K562 (cell line): ENCODE data around the gene SV2A. TPM values are rescaled to one million over a fixed set of nuclear protein-coding genes. Genes with fewer than 3 reads are reported as not detected.

ENCODE experiments used
- EP300 ChIP-seq: IDR thresholded peaks from 2 replicates; pipeline ENCODE4 v1.6.1; 2012; ENCODE audit warnings: low read length, improper control_type of control experiment
- GABPB2 ChIP-seq: fragments of 250-450 bp; sonication (Bioruptor Pico); conservative IDR thresholded peaks from 2 replicates; pipeline ENCODE4 v1.5.1; 2021; ENCODE audit warnings: mild to moderate bottlenecking
- GTF3C2 ChIP-seq: IDR thresholded peaks from 3 replicates; pipeline ENCODE4 v1.6.1; 2011; ENCODE audit warnings: borderline replicate concordance, mild to moderate bottlenecking, moderate library complexity; ENCODE audit not compliant: insufficient read length; ENCODE audit errors: extremely low read depth
- HLTF ChIP-seq: fragments of 450-650 bp; IDR thresholded peaks from 2 replicates; pipeline ENCODE4 v1.6.1; 2016
- JUND ChIP-seq, 2 experiments: IDR thresholded peaks; 2 replicates in 1 of 2; 3 replicates in 1 of 2; pipeline ENCODE4 v1.6.1; 2011; ENCODE audit warnings: borderline replicate concordance in 2 of 2, low read depth in 2 of 2, low read length in 2 of 2, improper control_type of control experiment in 1 of 2, missing biosample characterization in 1 of 2, missing genetic modification characterization in 1 of 2, missing genetic modification reagents in 1 of 2
- MED1 ChIP-seq: sonication (generic); formaldehyde crosslinking; IDR thresholded peaks from 2 replicates; pipeline ENCODE4 v1.8.1; 2023; ENCODE audit warnings: missing genetic modification reagents, borderline replicate concordance
- NFXL1 ChIP-seq: fragments of 450-650 bp; formaldehyde crosslinking; IDR thresholded peaks from 2 replicates; pipeline ENCODE4 v1.4.0; 2021; ENCODE audit warnings: mild to moderate bottlenecking
- POLR2AphosphoS2 ChIP-seq: IDR thresholded peaks from 2 replicates; pipeline ENCODE4 v1.6.1; 2012; ENCODE audit warnings: low read length, improper control_type of control experiment
- PTTG1 ChIP-seq: fragments of 450-650 bp; IDR thresholded peaks from 2 replicates; pipeline ENCODE4 v1.6.1; 2016; ENCODE audit warnings: low read depth, mild to moderate bottlenecking, missing genetic modification characterization, missing compliant biosample characterization
- RB1 ChIP-seq: fragments of 450-650 bp; IDR thresholded peaks from 2 replicates; pipeline ENCODE4 v1.6.1; 2017; ENCODE audit warnings: low read depth, mild to moderate bottlenecking
- RBM15 ChIP-seq: fragments of 200-400 bp; formaldehyde crosslinking; IDR thresholded peaks from 2 replicates; pipeline ENCODE4 v1.6.1; 2018; ENCODE audit warnings: mild to moderate bottlenecking, low read length, moderate library complexity; ENCODE audit not compliant: insufficient read depth
- SIX5 ChIP-seq, 2 experiments: IDR thresholded peaks; 2 replicates each; pipeline ENCODE4 v1.6.1; 2011; ENCODE audit warnings: low read length in 2 of 2, borderline replicate concordance in 1 of 2, low read depth in 1 of 2, mild to moderate bottlenecking in 1 of 2, moderate library complexity in 1 of 2; ENCODE audit not compliant: insufficient read depth in 1 of 2
- SMARCC2 ChIP-seq: fragments of 450-650 bp; IDR thresholded peaks from 2 replicates; pipeline ENCODE4 v1.6.1; 2017; ENCODE audit warnings: antibody characterized with exemption, moderate library complexity, mild to moderate bottlenecking, low read depth
- TCFL5 ChIP-seq: fragments of 250-450 bp; sonication (Bioruptor Pico); conservative IDR thresholded peaks from 2 replicates; pipeline ENCODE4 v1.6.1; 2021; ENCODE audit warnings: mild to moderate bottlenecking, moderate library complexity, matching md5 sums
- TEAD4 ChIP-seq, 2 experiments: sonication (generic) in 1 of 2; formaldehyde crosslinking in 1 of 2; IDR thresholded peaks; 2 replicates each; pipeline versions ENCODE4 v1.6.1 to v1.8.0; 2012 to 2022; ENCODE audit warnings: borderline replicate concordance in 1 of 2, inconsistent platforms in 1 of 2, low read length in 1 of 2, mild to moderate bottlenecking in 1 of 2, missing genetic modification reagents in 1 of 2
- TGIF2 ChIP-seq: sonication (generic); formaldehyde crosslinking; IDR thresholded peaks from 2 replicates; pipeline ENCODE4 v1.8.1; 2022; ENCODE audit warnings: mild to moderate bottlenecking, missing genetic modification reagents, moderate library complexity
- ZBTB2 ChIP-seq: fragments of 450-650 bp; IDR thresholded peaks from 2 replicates; pipeline ENCODE4 v1.6.1; 2016; ENCODE audit warnings: antibody characterized with exemption
- ZFP30 ChIP-seq: fragments of 250-450 bp; sonication (Bioruptor Pico); IDR thresholded peaks from 2 replicates; pipeline ENCODE4 v1.8.0; 2022; ENCODE audit warnings: moderate library complexity, mild to moderate bottlenecking, inconsistent platforms, borderline replicate concordance
- ZNF133 ChIP-seq: fragments of 250-450 bp; sonication (Bioruptor Pico); IDR thresholded peaks from 2 replicates; pipeline ENCODE4 v1.4.0; 2020; ENCODE audit warnings: mild to moderate bottlenecking
- ZNF140 ChIP-seq: fragments of 250-450 bp; sonication (Bioruptor Pico); IDR thresholded peaks from 2 replicates; pipeline ENCODE4 v1.8.0; 2021; ENCODE audit warnings: moderate library complexity, mild to moderate bottlenecking, inconsistent platforms
- ZNF232 ChIP-seq: sonication (generic); formaldehyde crosslinking; IDR thresholded peaks from 2 replicates; pipeline ENCODE4 v1.8.0; 2022; ENCODE audit warnings: mild to moderate bottlenecking, missing genetic modification reagents
- ZNF551 ChIP-seq: fragments of 250-450 bp; sonication (Bioruptor Pico); IDR thresholded peaks from 2 replicates; pipeline ENCODE4 v1.5.0; 2021; ENCODE audit warnings: mild to moderate bottlenecking, moderate library complexity
- polyA plus RNA-seq, 8 experiments: library from polyadenylated mRNA; depleted of rRNA in 4 of 8; stranded (reverse) in 5 of 8; unstranded in 3 of 8; fragments of >200 nt; fragmentation: Nextera tagmentation in 2 of 8; fragmentation: Illumina TruSeq in 1 of 8; extraction: Ambion mirVana in 2 of 8; extraction: Trizol in 1 of 8; gene quantifications; 2 replicates each; pipeline versions ENCODE4 v1.2.1 to v1.2.3, GENCODE V29; 2011 to 2014; ENCODE audit warnings: inconsistent platforms in 1 of 8, missing spikeins in 1 of 8
- total RNA-seq, 7 experiments: library from RNA; depleted of rRNA in 6 of 7; stranded (reverse); fragments of >200 nt in 6 of 7; fragmentation: Illumina TruSeq in 2 of 7; extraction: Trizol in 2 of 7; gene quantifications; 2 replicates each; pipeline versions ENCODE4 v1.2.1 to v1.2.3, GENCODE V29; 2011 to 2021; ENCODE audit warnings: low replicate concordance in 1 of 7
- TF ChIP-seq, protein P1 (sequence below): fragments of 250-450 bp; sonication (Bioruptor Pico); IDR thresholded peaks from 2 replicates; pipeline ENCODE4 v1.8.0; 2021; ENCODE audit warnings: moderate library complexity, mild to moderate bottlenecking, inconsistent platforms

Gene SV2A
- total and polyA plus RNA-seq, 9 of the 15 experiments (the other 6 are each of a cell fraction or from before 2014, with no cell fraction given), result 0.07 to 0.22 (median 0.11) TPM; not detected in 1

GRCh38 chr1:149886396-149887195 lies 31.0 kb downstream of the SV2A start (continued):
- no peak for TF ChIP-seq GTF3C2
- peak; percentile 77 for TF ChIP-seq RB1
- TF ChIP-seq SMARCC2, result no peak
- TF ChIP-seq, protein P1, sequence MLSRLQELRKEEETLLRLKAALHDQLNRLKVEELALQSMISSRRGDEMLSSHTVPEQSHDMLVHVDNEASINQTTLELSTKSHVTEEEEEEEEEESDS (CRISPR knock-in tag), result no peak
- TF ChIP-seq POLR2AphosphoS2, result peak; percentile 98
- peak; percentile 82; the same call in 1 of the 2 replicates for TF ChIP-seq RBM15
- TF ChIP-seq SIX5 (IDR thresholded peaks at IDR 0.05; ENCODE audit: borderline replicate concordance in 1 of 2, insufficient read depth in 1 of 2, low read depth in 1 of 2, low read length in 2 of 2), result no peak
- TF ChIP-seq ZNF133 (CRISPR knock-in tag), result no peak
- no peak for TF ChIP-seq ZFP30 (CRISPR knock-in tag)
- TF ChIP-seq HLTF, result no peak
- no peak for TF ChIP-seq ZNF551
- peak; percentile 40 for TF ChIP-seq TEAD4 (IDR thresholded peaks at IDR 0.05; ENCODE audit: low read length)
- 0 out of 2 replicates have a peak, but pooled peaks have one; percentile 54 for TF ChIP-seq TEAD4 (CRISPR knock-in tag; IDR thresholded peaks at IDR 0.05; ENCODE audit: borderline replicate concordance)
- TF ChIP-seq MED1 (CRISPR knock-in tag), result peak; percentile 99
- TF ChIP-seq ZNF140, result no peak
- TF ChIP-seq TGIF2 (CRISPR knock-in tag), result no peak
- TF ChIP-seq ZBTB2, result peak; percentile 73; the same call in 1 of the 2 replicates
- TF ChIP-seq TCFL5 (CRISPR knock-in tag), result no peak
- 0 out of 2 replicates have a peak, but pooled peaks have one; percentile 23 for TF ChIP-seq JUND (IDR thresholded peaks at IDR 0.05; ENCODE audit: borderline replicate concordance, low read depth, low read length)
- TF ChIP-seq JUND (tag; IDR thresholded peaks at IDR 0.05; ENCODE audit: borderline replicate concordance, low read depth, low read length), result no peak; the same call in 2 of the 3 replicates
- no peak for TF ChIP-seq PTTG1 (tag)
- peak; percentile 27; the same call in 1 of the 2 replicates for TF ChIP-seq EP300
- TF ChIP-seq ZNF232 (CRISPR knock-in tag), result 0 out of 2 replicates have a peak, but pooled peaks have one; percentile 44
- no peak for TF ChIP-seq NFXL1
- TF ChIP-seq GABPB2 (CRISPR knock-in tag), result no peak; the same call in none of the 2 replicates
